ENCODE results near the gene APOBEC4.

APOBEC4 gene

GRCh38 chr1:183654706-183655105 is 1.6 kb upstream of the APOBEC4 start:
- DNase-seq (ENCODE audit: low read depth), result no peak
- no peak overlapping the region for H3K4me3 ChIP-seq (replicated peaks; ENCODE audit: low read depth, low read length)
- TF ChIP-seq CTCF (IDR thresholded peaks at IDR 0.05; ENCODE audit: low read length, missing control alignments), result no peak

- DNase-seq (ENCODE audit: low read depth), result no peak
- TF ChIP-seq CTCF (IDR thresholded peaks at IDR 0.05; ENCODE audit: low read length, missing control alignments), result no peak
- H3K4me3 ChIP-seq (replicated peaks; ENCODE audit: low read depth, low read length), result no peak overlapping the region
These were observed 848 bp upstream of the APOBEC4 start for GRCh38 chr1:183653876-183654451.

- no peak overlapping the region for H3K4me3 ChIP-seq (replicated peaks; ENCODE audit: low read depth, low read length)
- no peak for TF ChIP-seq CTCF (IDR thresholded peaks at IDR 0.05; ENCODE audit: low read length, missing control alignments)
- no peak for DNase-seq (ENCODE audit: low read depth)
These were observed 312 bp upstream of the APOBEC4 start for GRCh38 chr1:183653462-183653794.

GRCh38 chr1:183652107-183652506 is 1.0 kb downstream of the APOBEC4 start:
- no peak for TF ChIP-seq CTCF (IDR thresholded peaks at IDR 0.05; ENCODE audit: low read length, missing control alignments)
- no peak overlapping the region for H3K4me3 ChIP-seq (replicated peaks; ENCODE audit: low read depth, low read length)
- no peak for DNase-seq (ENCODE audit: low read depth)

- no peak overlapping the region for H3K4me3 ChIP-seq (replicated peaks; ENCODE audit: low read depth, low read length)
- TF ChIP-seq CTCF (IDR thresholded peaks at IDR 0.05; ENCODE audit: low read length, missing control alignments), result no peak
- peak; percentile 35 for DNase-seq (ENCODE audit: low read depth)
These were observed 1.5 kb downstream of the APOBEC4 start for GRCh38 chr1:183651612-183652011.

GRCh38 chr1:183648042-183648441 is 5.1 kb downstream of the APOBEC4 start:
- TF ChIP-seq CTCF (IDR thresholded peaks at IDR 0.05; ENCODE audit: low read length, missing control alignments), result no peak
- DNase-seq (ENCODE audit: low read depth), result no peak
- H3K4me3 ChIP-seq (replicated peaks; ENCODE audit: low read depth, low read length), result no peak overlapping the region

GRCh38 chr1:183646776-183647175 is 6.3 kb downstream of the APOBEC4 start:
- no peak for DNase-seq (ENCODE audit: low read depth)
- no peak overlapping the region for H3K4me3 ChIP-seq (replicated peaks; ENCODE audit: low read depth, low read length)
- TF ChIP-seq CTCF (IDR thresholded peaks at IDR 0.05; ENCODE audit: low read length, missing control alignments), result no peak

All from fibroblast of pulmonary artery (primary cell).